ENCODE data around the gene HOXB7. TPM values are rescaled to one million over a fixed set of nuclear protein-coding genes. Genes with fewer than 3 reads are reported as not detected.
A peak's percentile ranks its signal among the peaks of the same experiment; 100 is the strongest.

The HOXB7 gene
- total RNA-seq, 1 experiment from 2014 or later, result 18.8 TPM

- Histone ChIP-seq H3K4me3 (no peak overlapping the region), H3K36me3 (no peaks in the 10 kb centered on the region), H3K27ac (no peak overlapping the region), H3K4me1 (no peaks in the 10 kb centered on the region), H3K9me3 (replicated peaks) (no peaks in the 10 kb centered on the region), H3K27me3 (no peaks in the 10 kb centered on the region; the same call in 1 of the 2 replicates)
- DNase-seq, result no peak
Observed at GRCh38 chr17:48601207-48601538, 9.6 kb downstream of the HOXB7 start.

- Histone ChIP-seq H3K27ac (no peak overlapping the region), H3K9me3 (replicated peaks) (no peaks in the 10 kb centered on the region), H3K27me3 (no peaks in the 10 kb centered on the region; the same call in 1 of the 2 replicates), H3K4me3 (no peak overlapping the region), H3K4me1 (no peaks in the 10 kb centered on the region), H3K36me3 (no peaks in the 10 kb centered on the region)
- no peak for DNase-seq
Observed at GRCh38 chr17:48600244-48601098, 10.3 kb downstream of the HOXB7 start.

- no peaks in the 10 kb centered on the region for H3K4me1 ChIP-seq
- DNase-seq, result no peak
- H3K27me3 ChIP-seq, result no peaks in the 10 kb centered on the region; the same call in 1 of the 2 replicates
- no peak overlapping the region for H3K27ac ChIP-seq
- H3K9me3 ChIP-seq (replicated peaks), result no peaks in the 10 kb centered on the region
- peaks cover under 1% of the 10 kb centered on the region; the same call in 1 of the 2 replicates for H3K36me3 ChIP-seq
- no peak overlapping the region for H3K4me3 ChIP-seq
Observed at GRCh38 chr17:48599354-48599753, 11.5 kb downstream of the HOXB7 start.

DNA sequence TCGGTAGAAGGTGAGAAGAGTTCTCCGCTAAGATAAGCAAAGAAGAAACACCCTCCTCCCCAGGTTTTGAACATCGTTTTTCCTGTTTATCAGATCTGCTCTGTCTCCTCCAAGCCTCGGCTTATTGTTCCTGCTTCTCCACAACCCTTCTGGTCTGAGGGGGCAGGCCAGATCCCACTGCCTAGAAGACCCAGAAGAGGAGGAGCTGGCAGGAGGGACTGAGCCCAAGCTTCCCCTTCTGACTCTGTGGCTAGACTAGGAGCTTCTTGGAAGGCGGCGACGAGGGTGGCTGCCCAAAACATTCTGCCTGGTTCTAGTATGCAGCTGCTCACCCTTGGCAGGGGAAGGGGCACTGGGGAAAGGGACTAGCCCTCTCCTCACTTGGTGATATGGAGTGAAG lies 12.1 kb downstream of the HOXB7 start:
- H3K27me3 ChIP-seq, result no peaks in the 10 kb centered on the region; the same call in 1 of the 2 replicates

GRCh38 chr17:48597778-48598631 lies 12.8 kb downstream of the HOXB7 start:
- peaks cover 2% of the 10 kb centered on the region; the same call in 1 of the 2 replicates for H3K36me3 ChIP-seq
- peak; percentile 53 to 63 for DNase-seq
- H3K9me3 ChIP-seq (replicated peaks), result no peaks in the 10 kb centered on the region
- H3K4me1 ChIP-seq, result 0 out of 2 replicates have a peak, but pooled peaks cover 2% of the 10 kb centered on the region
- H3K4me3 ChIP-seq, result peak overlapping the region; percentile 67
- H3K27ac ChIP-seq, result peak overlapping the region; percentile 13; the same call in 1 of the 2 replicates
- H3K27me3 ChIP-seq, result no peaks in the 10 kb centered on the region; the same call in 1 of the 2 replicates

More for the DNA sequence above, 12.1 kb downstream of the HOXB7 start:
- H3K9me3 ChIP-seq (replicated peaks), result no peaks in the 10 kb centered on the region
- H3K27ac ChIP-seq, result no peak overlapping the region
- no peak for DNase-seq
- peak overlapping the region; percentile 67 for H3K4me3 ChIP-seq
- H3K36me3 ChIP-seq, result peaks cover 2% of the 10 kb centered on the region; the same call in 1 of the 2 replicates
- H3K4me1 ChIP-seq, result 0 out of 2 replicates have a peak, but pooled peaks cover 2% of the 10 kb centered on the region

DNA sequence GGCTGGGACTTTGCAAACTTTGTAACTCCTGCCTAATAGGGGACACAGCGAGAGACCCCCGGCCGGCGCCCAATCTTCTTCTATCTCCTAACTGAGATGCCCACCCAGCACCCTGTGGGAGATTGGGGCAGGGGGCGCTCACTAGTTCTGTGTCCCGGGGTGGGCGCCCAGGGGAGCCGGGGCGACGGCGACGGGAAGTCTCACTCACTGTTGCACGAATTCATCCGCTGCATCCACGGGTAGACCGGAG lies 13.4 kb downstream of the HOXB7 start:
- Histone ChIP-seq H3K4me3 (peak overlapping the region; percentile 67), H3K27me3 (no peaks in the 10 kb centered on the region; the same call in 1 of the 2 replicates), H3K4me1 (0 out of 2 replicates have a peak, but pooled peaks cover 6% of the 10 kb centered on the region)

DNA sequence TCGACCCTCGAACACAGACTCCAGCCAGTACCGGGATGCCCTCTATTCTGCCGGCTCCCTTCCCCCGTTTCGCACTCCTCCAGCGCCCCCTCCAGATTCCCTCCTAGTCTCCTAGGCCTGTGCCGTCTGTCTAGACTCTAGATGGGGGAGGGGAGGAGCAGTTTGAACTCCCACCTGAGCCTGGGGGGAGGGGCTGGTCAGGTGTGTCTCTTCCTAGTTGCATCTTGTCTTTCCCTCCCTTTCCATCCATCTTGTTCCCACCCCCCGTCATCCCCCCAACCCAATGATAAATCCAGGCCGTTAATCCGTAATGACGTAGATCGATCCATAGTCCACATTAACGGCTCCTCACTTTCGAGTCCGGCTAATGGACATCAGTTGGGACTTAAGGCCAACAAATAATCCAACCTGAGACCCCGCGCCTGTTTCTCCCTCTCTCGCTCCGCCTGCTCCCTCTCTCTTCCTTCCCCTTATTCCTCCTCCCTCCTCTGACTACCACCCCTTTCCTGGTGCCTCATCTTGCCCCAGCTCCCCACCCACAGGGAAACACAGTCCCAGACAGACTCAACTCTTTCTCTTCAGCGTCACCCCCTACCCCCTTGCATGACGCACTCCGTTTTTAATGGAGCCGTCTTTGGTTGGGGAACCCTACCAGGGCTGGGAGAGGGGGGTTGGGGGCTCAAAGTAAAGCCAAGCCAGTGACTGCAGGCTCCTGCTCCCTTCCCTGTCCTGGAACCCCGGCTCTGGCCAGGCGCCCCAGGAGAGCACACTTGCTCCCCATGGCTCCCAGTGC lies 13.9 kb downstream of the HOXB7 start:
- no peak for DNase-seq
- Histone ChIP-seq H3K36me3 (peaks cover 2% of the 10 kb centered on the region; the same call in 1 of the 2 replicates), H3K9me3 (replicated peaks) (no peaks in the 10 kb centered on the region), H3K27me3 (no peaks in the 10 kb centered on the region; the same call in 1 of the 2 replicates), H3K4me3 (peak overlapping the region; percentile 67), H3K27ac (no peak overlapping the region; the same call in 1 of the 2 replicates), H3K4me1 (0 out of 2 replicates have a peak, but pooled peaks cover 6% of the 10 kb centered on the region)

More for the DNA sequence above, 13.4 kb downstream of the HOXB7 start:
- H3K27ac ChIP-seq, result peak overlapping the region; percentile 13; the same call in 1 of the 2 replicates
- no peaks in the 10 kb centered on the region for H3K9me3 ChIP-seq (replicated peaks)
- DNase-seq, result no peak
- peaks cover 2% of the 10 kb centered on the region; the same call in 1 of the 2 replicates for H3K36me3 ChIP-seq

DNA sequence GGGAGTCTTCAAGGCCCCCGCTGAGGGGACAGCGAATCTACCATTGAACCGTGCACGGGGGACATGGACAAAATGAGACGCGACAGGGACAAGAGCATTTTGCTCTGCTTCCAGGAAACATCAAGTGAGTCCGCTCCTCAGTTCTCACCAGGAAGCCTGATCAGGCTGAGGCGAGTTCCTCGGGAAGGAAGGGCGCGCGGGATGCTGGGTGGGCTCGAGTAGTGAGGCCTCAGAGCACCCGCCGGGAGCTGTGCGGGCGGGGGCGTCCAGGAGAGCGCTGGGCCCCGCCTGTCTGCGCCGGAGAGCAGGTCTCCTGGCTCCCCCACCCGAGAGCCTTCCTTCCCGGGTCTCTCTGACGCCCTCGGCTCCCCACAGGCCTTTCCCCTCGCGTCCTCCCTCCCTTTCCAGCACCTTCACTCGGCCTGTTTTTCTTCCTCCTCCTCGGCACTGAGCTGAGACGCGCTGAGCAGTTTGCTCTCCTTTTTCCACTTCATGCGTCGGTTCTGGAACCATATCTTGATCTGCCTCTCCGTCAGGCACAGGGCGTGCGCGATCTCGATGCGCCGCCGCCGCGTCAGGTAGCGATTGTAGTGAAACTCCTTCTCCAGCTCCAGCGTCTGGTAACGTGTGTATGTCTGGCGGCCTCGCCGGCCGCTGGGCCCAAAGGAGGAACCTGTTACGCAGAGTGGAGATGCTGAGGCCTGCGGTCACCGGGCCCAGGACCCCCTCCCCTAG lies 14.7 kb downstream of the HOXB7 start:
- Histone ChIP-seq H3K4me1 (0 out of 2 replicates have a peak, but pooled peaks cover 6% of the 10 kb centered on the region), H3K36me3 (peaks cover 2% of the 10 kb centered on the region; the same call in 1 of the 2 replicates), H3K4me3 (no peak overlapping the region), H3K9me3 (replicated peaks) (no peaks in the 10 kb centered on the region), H3K27me3 (no peaks in the 10 kb centered on the region; the same call in 1 of the 2 replicates), H3K27ac (no peak overlapping the region)
- no peak for DNase-seq

GRCh38 chr17:48595278-48595999 lies 15.4 kb downstream of the HOXB7 start:
- no peak overlapping the region for H3K4me3 ChIP-seq

DNA sequence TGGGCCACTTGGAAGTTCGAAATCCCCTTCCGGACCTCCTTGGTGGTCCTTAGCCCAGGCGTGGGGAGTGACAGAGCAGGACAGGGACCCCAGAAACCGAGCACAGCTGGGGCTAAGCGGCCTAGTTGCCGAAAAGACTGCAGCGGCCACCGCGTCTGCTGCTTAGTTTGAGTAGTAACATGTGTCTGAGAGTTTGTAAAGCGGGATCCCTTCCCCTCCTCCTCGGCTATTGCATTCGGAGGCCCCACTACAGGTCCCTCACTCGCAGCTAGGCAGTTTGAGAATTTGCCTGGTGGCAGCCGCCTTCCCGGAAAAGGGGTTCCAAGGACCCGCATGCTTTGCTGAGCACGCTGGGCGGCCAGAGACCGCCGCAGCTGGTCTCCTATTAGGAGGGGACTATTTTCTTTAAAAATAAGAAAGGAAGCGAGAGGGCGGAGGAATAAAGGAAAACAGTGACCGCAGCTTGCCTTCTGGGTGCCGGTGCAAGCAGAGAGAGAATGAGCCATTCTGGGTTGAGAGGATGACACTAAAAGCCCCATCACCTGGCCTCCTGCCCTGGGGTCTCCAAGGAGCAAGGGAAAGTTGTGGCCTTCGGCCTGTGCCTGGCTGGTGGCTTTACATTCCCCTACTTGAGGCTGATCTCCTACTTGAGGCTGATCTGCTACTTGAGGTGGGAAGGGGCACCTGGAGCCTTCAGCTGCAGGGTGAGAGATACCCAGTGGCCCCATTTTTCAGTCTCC lies 16.1 kb downstream of the HOXB7 start:
- H3K36me3 ChIP-seq, result peaks cover 2% of the 10 kb centered on the region; the same call in 1 of the 2 replicates
- H3K27ac ChIP-seq, result no peak overlapping the region
- H3K4me3 ChIP-seq, result no peak overlapping the region
- no peaks in the 10 kb centered on the region; the same call in 1 of the 2 replicates for H3K27me3 ChIP-seq
- H3K9me3 ChIP-seq (replicated peaks), result no peaks in the 10 kb centered on the region
- no peak for DNase-seq
- H3K4me1 ChIP-seq, result 0 out of 2 replicates have a peak, but pooled peaks cover 6% of the 10 kb centered on the region

More at GRCh38 chr17:48595278-48595999, 15.4 kb downstream of the HOXB7 start:
- DNase-seq, result no peak
- no peak overlapping the region for H3K27ac ChIP-seq
- H3K36me3 ChIP-seq, result peaks cover 2% of the 10 kb centered on the region; the same call in 1 of the 2 replicates
- no peaks in the 10 kb centered on the region; the same call in 1 of the 2 replicates for H3K27me3 ChIP-seq
- H3K9me3 ChIP-seq (replicated peaks), result no peaks in the 10 kb centered on the region
- H3K4me1 ChIP-seq, result 0 out of 2 replicates have a peak, but pooled peaks cover 6% of the 10 kb centered on the region

GRCh38 chr17:48593840-48594537 lies 16.8 kb downstream of the HOXB7 start:
- H3K36me3 ChIP-seq, result peaks cover 2% of the 10 kb centered on the region; the same call in 1 of the 2 replicates
- H3K27me3 ChIP-seq, result no peaks in the 10 kb centered on the region; the same call in 1 of the 2 replicates
- peak overlapping the region; percentile 63 for H3K4me3 ChIP-seq
- no peaks in the 10 kb centered on the region for H3K9me3 ChIP-seq (replicated peaks)
- DNase-seq, result peak; percentile 77 to 88
- 0 out of 2 replicates have a peak, but pooled peaks cover 6% of the 10 kb centered on the region for H3K4me1 ChIP-seq
- no peak overlapping the region for H3K27ac ChIP-seq

Measured in SJCRH30 (cell line).